Sigmoid colon (tissue), 4 donors: ENCODE results near the gene PROC.
"Not testable (repeated sequence)": the region's sequence is repeated elsewhere in the genome, so short reads cannot be mapped to it uniquely, and the experiment has no call there.

Source experiments
- CTCF ChIP-seq, 4 experiments: fragments of 450-650 bp in 3 of 4; fragments of 200-600 bp in 1 of 4; IDR thresholded peaks; one replicate each; pipeline ENCODE4 v1.5.1; 2016 to 2019; ENCODE audit warnings: antibody characterized with exemption in 4 of 4, mild to moderate bottlenecking in 3 of 4, moderate library complexity in 2 of 4
- EP300 ChIP-seq, 4 donors: sonication (generic); formaldehyde crosslinking; IDR thresholded peaks; one replicate each; pipeline ENCODE4 v1.6.1; 2017; ENCODE audit warnings: antibody characterized with exemption in 4 of 4
- POLR2A ChIP-seq, 2 donors: fragments of 450-650 bp; IDR thresholded peaks; one replicate each; pipeline ENCODE4 v1.6.1; 2016; ENCODE audit warnings: antibody characterized with exemption in 2 of 2, mild to moderate bottlenecking in 2 of 2, moderate library complexity in 2 of 2
- POLR2AphosphoS5 ChIP-seq, 4 donors: sonication (generic); formaldehyde crosslinking; IDR thresholded peaks; one replicate each; pipeline ENCODE4 v1.6.1; 2017; ENCODE audit warnings: antibody characterized with exemption in 4 of 4

DNA sequence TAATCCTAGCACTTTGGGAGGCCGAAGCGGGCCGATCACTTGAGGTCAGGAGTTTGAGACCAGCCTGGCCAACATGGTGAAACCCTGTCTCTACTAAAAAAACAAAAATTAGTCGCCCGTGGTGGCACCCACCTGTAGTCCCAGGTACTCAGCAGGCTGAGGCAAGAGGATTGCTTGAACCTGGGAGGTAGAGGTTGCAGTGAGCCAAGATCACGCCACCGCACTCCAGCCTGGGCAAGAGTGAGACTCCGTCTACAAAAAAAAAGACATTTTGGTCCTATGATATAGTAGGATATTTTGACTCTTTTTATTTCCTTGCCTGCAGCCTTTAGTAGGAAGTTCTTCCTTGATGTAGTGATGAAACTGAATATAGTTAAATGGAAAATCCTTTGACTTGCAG, 8.5 kb upstream of the PROC start:
- TF ChIP-seq POLR2A, CTCF, POLR2AphosphoS5, EP300 (IDR thresholded peaks at IDR 0.05): not testable (repeated sequence)
